Gastrocnemius medialis (tissue), 4 donors: ENCODE data around the gene OPCML.

Source experiments
- CTCF ChIP-seq, 5 experiments: fragments of 450-650 bp in 3 of 5; fragments of 200-600 bp in 2 of 5; sonication (generic) in 2 of 5; IDR thresholded peaks in 4 of 5; conservative IDR thresholded peaks in 1 of 5; 1 replicate in 4 of 5; 2 replicates in 1 of 5; pipeline ENCODE4 v1.5.1; 2016 to 2019; ENCODE audit warnings: antibody characterized with exemption in 5 of 5, mild to moderate bottlenecking in 3 of 5, moderate library complexity in 3 of 5
- POLR2A ChIP-seq, 2 donors: fragments of 450-650 bp; IDR thresholded peaks; one replicate each; pipeline ENCODE4 v1.6.1; 2017; ENCODE audit warnings: antibody characterized with exemption in 2 of 2, mild to moderate bottlenecking in 2 of 2, moderate library complexity in 2 of 2

- TF ChIP-seq CTCF (IDR thresholded peaks at IDR 0.05 in 4 of 5, conservative IDR thresholded peaks at IDR 0.05 in 1 of 5) (no peak), POLR2A (IDR thresholded peaks at IDR 0.05) (no peak)
These were observed 1065.3 kb downstream of the OPCML start for GRCh38 chr11:132466983-132467382.
